SIG-M5 treated with dmso at 0.1 percent for 504 hours (cell line): ENCODE measurements around the gene PLOD2.

ENCODE experiments used
- DNase-seq: peaks from one replicate; lab custom pipeline; 2025; ENCODE audit not compliant: unreplicated experiment; lab: John Stamatoyannopoulos, UW

Gene PLOD2

GRCh38 chr3:146166826-146167225 lies 5.8 kb upstream of the PLOD2 start:
- DNase-seq: no peak

- no peak for DNase-seq
Measured at GRCh38 chr3:146166415-146166821, 5.4 kb upstream of the PLOD2 start.

GRCh38 chr3:146165877-146166276 lies 4.9 kb upstream of the PLOD2 start:
- no peak for DNase-seq

- DNase-seq: no peak
Measured at GRCh38 chr3:146164971-146165769, 4.2 kb upstream of the PLOD2 start.

GRCh38 chr3:146164506-146164905 lies 3.5 kb upstream of the PLOD2 start:
- no peak for DNase-seq

- no peak for DNase-seq
Measured at GRCh38 chr3:146164071-146164470, 3.1 kb upstream of the PLOD2 start.

GRCh38 chr3:146163584-146163983 lies 2.6 kb upstream of the PLOD2 start:
- no peak for DNase-seq

- no peak for DNase-seq
Measured at GRCh38 chr3:146162561-146162960, 1.6 kb upstream of the PLOD2 start.

GRCh38 chr3:146161663-146162002 lies 649 bp upstream of the PLOD2 start:
- no peak for DNase-seq

GRCh38 chr3:146160321-146160963 lies 542 bp downstream of the PLOD2 start:
- DNase-seq: peak; percentile 28

GRCh38 chr3:146159616-146160320 lies 1.2 kb downstream of the PLOD2 start:
- no peak for DNase-seq

- no peak for DNase-seq
Measured at GRCh38 chr3:146159037-146159436, 1.9 kb downstream of the PLOD2 start.

- DNase-seq: no peak
Measured at GRCh38 chr3:146157325-146158060, 3.5 kb downstream of the PLOD2 start.

- peak; percentile 11 for DNase-seq
Measured at GRCh38 chr3:146156666-146157314, 4.2 kb downstream of the PLOD2 start.

GRCh38 chr3:146156095-146156494 lies 4.9 kb downstream of the PLOD2 start:
- no peak for DNase-seq

- no peak for DNase-seq
Measured at GRCh38 chr3:146154995-146155394, 6.0 kb downstream of the PLOD2 start.

GRCh38 chr3:146154316-146154715 lies 6.7 kb downstream of the PLOD2 start:
- no peak for DNase-seq

- DNase-seq: no peak
Measured at GRCh38 chr3:146153429-146153828, 7.6 kb downstream of the PLOD2 start.

GRCh38 chr3:146152834-146153233 lies 8.2 kb downstream of the PLOD2 start:
- no peak for DNase-seq

GRCh38 chr3:146148468-146148931 lies 12.5 kb downstream of the PLOD2 start:
- no peak for DNase-seq

GRCh38 chr3:146145642-146146041 lies 15.3 kb downstream of the PLOD2 start:
- no peak for DNase-seq
